ENCODE data around the gene SLC37A1. TPM values are rescaled to one million over a fixed set of nuclear protein-coding genes. Genes with fewer than 3 reads are reported as not detected.

Gene SLC37A1
- total RNA-seq, 1 experiment from 2014 or later, result 15.0 TPM

DNA sequence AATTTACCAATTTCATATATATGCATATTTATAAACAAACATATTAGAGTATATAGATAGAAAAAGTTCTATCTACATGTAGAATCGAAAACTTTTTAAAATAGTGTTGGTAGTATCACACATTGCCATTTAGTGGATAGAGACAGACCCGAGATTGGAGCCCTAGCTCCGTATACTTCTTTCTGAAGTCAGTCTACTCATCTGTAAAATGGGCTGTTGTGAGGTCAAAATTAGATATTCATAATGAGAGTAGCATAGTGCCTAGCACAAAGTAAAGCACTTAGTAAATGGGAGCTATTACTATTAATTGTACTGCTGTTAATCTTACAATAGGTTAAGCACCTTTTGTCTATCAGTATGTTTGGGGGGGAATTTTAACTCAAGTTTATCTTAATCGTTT lies 13.4 kb upstream of the SLC37A1 start (continued):
- TF ChIP-seq, protein P1, sequence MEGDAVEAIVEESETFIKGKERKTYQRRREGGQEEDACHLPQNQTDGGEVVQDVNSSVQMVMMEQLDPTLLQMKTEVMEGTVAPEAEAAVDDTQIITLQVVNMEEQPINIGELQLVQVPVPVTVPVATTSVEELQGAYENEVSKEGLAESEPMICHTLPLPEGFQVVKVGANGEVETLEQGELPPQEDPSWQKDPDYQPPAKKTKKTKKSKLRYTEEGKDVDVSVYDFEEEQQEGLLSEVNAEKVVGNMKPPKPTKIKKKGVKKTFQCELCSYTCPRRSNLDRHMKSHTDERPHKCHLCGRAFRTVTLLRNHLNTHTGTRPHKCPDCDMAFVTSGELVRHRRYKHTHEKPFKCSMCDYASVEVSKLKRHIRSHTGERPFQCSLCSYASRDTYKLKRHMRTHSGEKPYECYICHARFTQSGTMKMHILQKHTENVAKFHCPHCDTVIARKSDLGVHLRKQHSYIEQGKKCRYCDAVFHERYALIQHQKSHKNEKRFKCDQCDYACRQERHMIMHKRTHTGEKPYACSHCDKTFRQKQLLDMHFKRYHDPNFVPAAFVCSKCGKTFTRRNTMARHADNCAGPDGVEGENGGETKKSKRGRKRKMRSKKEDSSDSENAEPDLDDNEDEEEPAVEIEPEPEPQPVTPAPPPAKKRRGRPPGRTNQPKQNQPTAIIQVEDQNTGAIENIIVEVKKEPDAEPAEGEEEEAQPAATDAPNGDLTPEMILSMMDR (IDR thresholded peaks at IDR 0.05 in 2 of 3, conservative IDR thresholded peaks at IDR 0.05 in 1 of 3; ENCODE audit: borderline replicate concordance in 1 of 3, insufficient read depth in 1 of 3, low read depth in 2 of 3, low read length in 2 of 3), result no peak
- no peak for TF ChIP-seq EZH2phosphoT487 (IDR thresholded peaks at IDR 0.05; ENCODE audit: borderline replicate concordance)

- H3K4me2 ChIP-seq (ENCODE audit: low read length), result no peak overlapping the region
- H3K79me2 ChIP-seq (ENCODE audit: insufficient read depth, low read length), result no peaks in the 10 kb centered on the region
- H3K4me1 ChIP-seq (ENCODE audit: control insufficient read depth in 1 of 2, insufficient read depth in 2 of 2, low read length in 2 of 2), result peaks cover 7 to 11% of the 10 kb centered on the region in 2 experiments; a peak in 3 of 4 replicates
- no peak overlapping the region for H2AFZ ChIP-seq (ENCODE audit: low read depth, low read length, poor library complexity, severe bottlenecking)
- H3K9ac ChIP-seq (ENCODE audit: low read length), result no peak overlapping the region
- H3K36me3 ChIP-seq (ENCODE audit: control insufficient read depth in 1 of 2, insufficient read depth in 2 of 2, low read length in 2 of 2), result no peaks in the 10 kb centered on the region
- intact Hi-C loops (cut with micrococcal nuclease), result no loop called here
- ATAC-seq (no peak), DNase-seq (ENCODE audit: low read depth, low spot score) (no peak)
- TF ChIP-seq YY1 (IDR thresholded peaks at IDR 0.05; ENCODE audit: extremely low read depth, insufficient replicate concordance, low read depth, low read length) (no peak), ZFX (IDR thresholded peaks at IDR 0.05) (no peak), POLR2AphosphoS5 (IDR thresholded peaks at IDR 0.05; ENCODE audit: low read depth, low read length) (no peak), ZBTB33 (IDR thresholded peaks at IDR 0.05; ENCODE audit: extremely low read depth, insufficient replicate concordance, low read length) (no peak), TCF7L2 (IDR thresholded peaks at IDR 0.05; ENCODE audit: borderline replicate concordance, extremely low read depth, insufficient read depth, insufficient read length) (no peak), SRF (IDR thresholded peaks at IDR 0.05; ENCODE audit: low read depth) (no peak), ELF1 (IDR thresholded peaks at IDR 0.05; ENCODE audit: borderline replicate concordance, low read depth) (no peak), EZH2phosphoT487 (IDR thresholded peaks at IDR 0.05; ENCODE audit: borderline replicate concordance) (no peak), SIN3A (IDR thresholded peaks at IDR 0.05; ENCODE audit: low read depth) (no peak), ZNF274 (IDR thresholded peaks at IDR 0.05; ENCODE audit: low read depth, low read length) (no peak), CEBPB (IDR thresholded peaks at IDR 0.05; ENCODE audit: low read depth) (no peak), EGR1 (IDR thresholded peaks at IDR 0.05; ENCODE audit: low read depth) (no peak), POLR2A (IDR thresholded peaks at IDR 0.05; ENCODE audit: borderline replicate concordance, extremely low read depth, insufficient read depth, insufficient read length) (no peak), EZH2 (IDR thresholded peaks at IDR 0.05) (no peak)
- TF ChIP-seq, protein P2, sequence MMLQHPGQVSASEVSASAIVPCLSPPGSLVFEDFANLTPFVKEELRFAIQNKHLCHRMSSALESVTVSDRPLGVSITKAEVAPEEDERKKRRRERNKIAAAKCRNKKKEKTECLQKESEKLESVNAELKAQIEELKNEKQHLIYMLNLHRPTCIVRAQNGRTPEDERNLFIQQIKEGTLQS (IDR thresholded peaks at IDR 0.05), result no peak
- TF ChIP-seq, protein P1 (IDR thresholded peaks at IDR 0.05 in 2 of 3, conservative IDR thresholded peaks at IDR 0.05 in 1 of 3; ENCODE audit: borderline replicate concordance in 1 of 3, insufficient read depth in 1 of 3, low read depth in 2 of 3, low read length in 2 of 3), result no peak
- ChIA-PET CTCF (no interaction called here), POLR2A (interaction anchor here (0.6 kb wide), 1 partner anchor 14 kb away, joined by 3 read pairs; the partner anchor contains the start of gene SLC37A1), RAD21 (ENCODE audit: low non-redundant PET in 1 of 2, low total read pairs in 2 of 2, uncharacterized antibody in 2 of 2, unreplicated experiment in 2 of 2) (no interaction called here)
- H3K4me3 ChIP-seq (replicated peaks in 1 of 2; ENCODE audit: low read depth in 1 of 2, low read length in 2 of 2), result no peak overlapping the region
- no peak overlapping the region for H3K27ac ChIP-seq (ENCODE audit: low read depth, low read length)
- no TSS peak for BruUV-seq (replicated peaks)
- H3K27me3 ChIP-seq (ENCODE audit: insufficient read depth, low read length), result no peaks in the 10 kb centered on the region
- no peaks in the 10 kb centered on the region for H4K20me1 ChIP-seq (ENCODE audit: insufficient read depth)
- no peaks in the 10 kb centered on the region for H3K9me3 ChIP-seq (ENCODE audit: control insufficient read depth in 1 of 2, insufficient read depth in 1 of 2, low read depth in 1 of 2, low read length in 2 of 2)
- no peaks in the 10 kb centered on the region for H3K9me2 ChIP-seq (ENCODE audit: insufficient read depth)
These were observed 12.9 kb upstream of the SLC37A1 start for GRCh38 chr21:42500736-42501135.

Measured in HCT116 (cell line).